H1 (cell line): Measurements from ENCODE around the gene PRICKLE3. TPM values are rescaled to one million over a fixed set of nuclear protein-coding genes. Genes with fewer than 3 reads are reported as not detected.
A peak's percentile ranks its signal among the peaks of the same experiment; 100 is the strongest.

ENCODE experiments used
- CTCF ChIA-PET: fragments of 300-600 bp; sonication (Branson Sonifier 250); formaldehyde crosslinking; loops from one replicate; lab custom pipeline; 2021; ENCODE audit not compliant: partially characterized antibody; lab: Charles Lee
- POLR2A ChIA-PET: fragments of 300-600 bp; sonication (Branson Sonifier 250); formaldehyde crosslinking; loops from one replicate; lab custom pipeline; 2021; ENCODE audit warnings: inconsistent platforms; ENCODE audit not compliant: partially characterized antibody; lab: Charles Lee
- DNase-seq, 2 experiments: peaks; one replicate each; pipeline versions ENCODE4 v3.0.0 to v3.0.0-alpha.2; 2010 to 2022; ENCODE audit warnings: low spot score in 2 of 2, low read depth in 1 of 2, mixed read lengths in 1 of 2
- FAIRE-seq: peaks from 2 replicates; lab custom pipeline; 2011; peaks lifted over from hg19 to GRCh38; lab: Jason Lieb, UNC
- H2AFZ ChIP-seq: 2 replicates; pipeline ENCODE4 v1.8.1; 2012; ENCODE audit warnings: low read length, inconsistent platforms
- H2AK5ac ChIP-seq: 2 replicates; pipeline ENCODE4 v1.6.1; 2013; ENCODE audit warnings: low read depth, low read length
- H2BK120ac ChIP-seq: replicated peaks from 2 replicates; pipeline ENCODE3; 2013; ENCODE audit warnings: low read depth, low read length, inconsistent platforms
- H2BK12ac ChIP-seq: 2 replicates; pipeline ENCODE4 v1.6.1; 2013; ENCODE audit warnings: low read depth, low read length
- H2BK15ac ChIP-seq: 2 replicates; pipeline ENCODE4 v1.6.1; 2013; ENCODE audit warnings: low read length
- H2BK20ac ChIP-seq: 2 replicates; pipeline ENCODE4 v1.6.1; 2013; ENCODE audit warnings: low read length
- H2BK5ac ChIP-seq: 2 replicates; pipeline ENCODE4 v1.6.1; 2013; ENCODE audit warnings: low read depth, low read length
- H3K14ac ChIP-seq: 2 replicates; pipeline ENCODE4 v1.6.1; 2013; ENCODE audit warnings: inconsistent platforms; ENCODE audit not compliant: insufficient read length
- H3K18ac ChIP-seq: 2 replicates; pipeline ENCODE4 v1.6.1; 2013; ENCODE audit warnings: low read length; ENCODE audit errors: extremely low read depth
- H3K23ac ChIP-seq: 2 replicates; pipeline ENCODE4 v1.6.1; 2013; ENCODE audit warnings: inconsistent platforms; ENCODE audit not compliant: insufficient read length
- H3K23me2 ChIP-seq: 2 replicates; pipeline ENCODE4 v1.6.1; 2013; ENCODE audit warnings: low read depth, low read length
- H3K27ac ChIP-seq: 2 replicates; pipeline ENCODE4 v1.6.1; 2011; ENCODE audit warnings: low read depth, low read length, inconsistent platforms
- H3K27me3 ChIP-seq, 4 experiments: replicated peaks in 1 of 4; 1 replicate in 1 of 4; 2 replicates in 3 of 4; pipeline versions ENCODE4 v1.6.1 to v1.8.1; 2011 to 2013; ENCODE audit warnings: low read length in 3 of 4, mild to moderate bottlenecking in 3 of 4, inconsistent platforms in 2 of 4, mixed read lengths in 2 of 4, moderate library complexity in 1 of 4; ENCODE audit not compliant: control insufficient read depth in 3 of 4, insufficient read depth in 3 of 4; ENCODE audit errors: extremely low read depth in 1 of 4
- H3K36me3 ChIP-seq, 4 experiments: 2 replicates each; pipeline versions ENCODE4 v1.6.1 to v1.8.1; 2011 to 2013; ENCODE audit warnings: mild to moderate bottlenecking in 4 of 4, low read length in 3 of 4, moderate library complexity in 2 of 4, control low read depth in 1 of 4, inconsistent platforms in 1 of 4; ENCODE audit not compliant: insufficient read depth in 4 of 4, control insufficient read depth in 2 of 4
- H3K4ac ChIP-seq: replicated peaks from 2 replicates; pipeline ENCODE3; 2013; ENCODE audit warnings: low read length, low read depth, mixed read lengths, inconsistent platforms; ENCODE audit not compliant: insufficient read length
- H3K4me1 ChIP-seq, 4 experiments: replicated peaks in 1 of 4; 1 replicate in 1 of 4; 2 replicates in 3 of 4; pipeline versions ENCODE4 v1.6.1 to v1.8.1; 2011 to 2013; ENCODE audit warnings: low read length in 3 of 4, inconsistent platforms in 2 of 4, mixed read lengths in 1 of 4; ENCODE audit not compliant: insufficient read depth in 4 of 4, control insufficient read depth in 3 of 4
- H3K4me2 ChIP-seq, 2 experiments: 2 replicates each; pipeline versions ENCODE4 v1.6.1 to v1.8.1; 2011 to 2013; ENCODE audit warnings: low read depth in 2 of 2, low read length in 2 of 2, control low read depth in 1 of 2, inconsistent platforms in 1 of 2, mild to moderate bottlenecking in 1 of 2; ENCODE audit not compliant: insufficient read depth in 1 of 2
- H3K4me3 ChIP-seq, 4 experiments: fragments of 200-600, 300-600 bp in 1 of 4; sonication (generic), shearing (Covaris generic), sonication (Bioruptor Twin) in 1 of 4; 2 replicates each; pipeline versions ENCODE4 v1.5.1 to v1.8.1; 2011 to 2016; ENCODE audit warnings: low read length in 4 of 4, low read depth in 3 of 4, control low read depth in 2 of 4, inconsistent platforms in 2 of 4, mild to moderate bottlenecking in 2 of 4, mixed read lengths in 1 of 4, moderate library complexity in 1 of 4; ENCODE audit not compliant: insufficient read depth in 2 of 4; ENCODE audit errors: extremely low read depth in 1 of 4
- H3K56ac ChIP-seq: replicated peaks from 2 replicates; pipeline ENCODE3; 2013; ENCODE audit warnings: low read depth, mild to moderate bottlenecking, mixed read lengths, low read length, inconsistent platforms; ENCODE audit not compliant: insufficient read length
- H3K79me1 ChIP-seq: 2 replicates; pipeline ENCODE4 v1.6.1; 2013; ENCODE audit warnings: low read depth, low read length, control low read depth
- H3K79me2 ChIP-seq, 2 experiments: 2 replicates each; pipeline versions ENCODE4 v1.6.1 to v1.8.1; 2012 to 2013; ENCODE audit warnings: low read length in 2 of 2, mild to moderate bottlenecking in 2 of 2, inconsistent platforms in 1 of 2; ENCODE audit not compliant: insufficient read depth in 2 of 2, control insufficient read depth in 1 of 2
- H3K9ac ChIP-seq, 4 experiments: replicated peaks in 1 of 4; 1 replicate in 1 of 4; 2 replicates in 3 of 4; pipeline versions ENCODE4 v1.6.1 to v1.8.1; 2011 to 2013; ENCODE audit warnings: low read depth in 3 of 4, low read length in 3 of 4, control low read depth in 2 of 4, mild to moderate bottlenecking in 2 of 4, moderate library complexity in 2 of 4, inconsistent platforms in 1 of 4; ENCODE audit errors: extremely low read depth in 1 of 4
- H3K9me3 ChIP-seq, 2 experiments: 2 replicates each; pipeline versions ENCODE4 v1.6.1 to v1.8.1; 2012 to 2013; ENCODE audit warnings: mild to moderate bottlenecking in 2 of 2, moderate library complexity in 2 of 2, control low read depth in 1 of 2, inconsistent platforms in 1 of 2, low read depth in 1 of 2, low read length in 1 of 2, mixed read lengths in 1 of 2; ENCODE audit not compliant: insufficient read depth in 2 of 2
- H4K20me1 ChIP-seq, 2 experiments: replicated peaks in 1 of 2; 2 replicates each; pipeline versions ENCODE3 to v1.8.1; 2011 to 2013; ENCODE audit warnings: inconsistent platforms in 2 of 2, low read length in 2 of 2, mild to moderate bottlenecking in 1 of 2; ENCODE audit not compliant: insufficient read depth in 2 of 2, control insufficient read depth in 1 of 2
- H4K5ac ChIP-seq: 2 replicates; pipeline ENCODE4 v1.6.1; 2013; ENCODE audit warnings: low read length, low read depth, mixed read lengths, inconsistent platforms; ENCODE audit not compliant: insufficient read length
- H4K8ac ChIP-seq: 2 replicates; pipeline ENCODE4 v1.8.0; 2013; ENCODE audit warnings: mild to moderate bottlenecking, moderate library complexity, low read length, inconsistent platforms; ENCODE audit not compliant: insufficient read depth; ENCODE audit errors: extremely low read depth
- H4K91ac ChIP-seq: replicated peaks from 2 replicates; pipeline ENCODE3; 2013; ENCODE audit warnings: low read length, mixed read lengths, inconsistent platforms; ENCODE audit not compliant: insufficient read length
- ASH2L ChIP-seq: fragments of 200-600, 300-600 bp; sonication (generic); IDR thresholded peaks from one replicate; pipeline ENCODE4 v1.7.1; 2017; ENCODE audit warnings: low read length
- CTCF ChIP-seq, 3 experiments: IDR thresholded peaks; 1 replicate in 2 of 3; 2 replicates in 1 of 3; pipeline versions ENCODE4 v1.5.1 to v1.6.1; 2011; ENCODE audit warnings: low read length in 3 of 3, mild to moderate bottlenecking in 3 of 3, inconsistent platforms in 2 of 3, low read depth in 1 of 3, moderate library complexity in 1 of 3; ENCODE audit not compliant: insufficient read depth in 1 of 3; ENCODE audit errors: control extremely low read depth in 1 of 3
- GABPA ChIP-seq: IDR thresholded peaks from 2 replicates; pipeline ENCODE4 v1.6.1; 2011; ENCODE audit warnings: mild to moderate bottlenecking, low read length, moderate library complexity, borderline replicate concordance; ENCODE audit not compliant: insufficient read depth
- GTF2F1 ChIP-seq: IDR thresholded peaks from 2 replicates; pipeline ENCODE4 v1.6.1; 2012; ENCODE audit warnings: low read depth, low read length, improper control_type of control experiment, borderline replicate concordance
- NANOG ChIP-seq: IDR thresholded peaks from 2 replicates; pipeline ENCODE4 v1.6.1; 2011; ENCODE audit warnings: low read length, low read depth, mild to moderate bottlenecking, inconsistent platforms; ENCODE audit not compliant: insufficient read depth, poor library complexity, severe bottlenecking
- POU5F1 ChIP-seq: IDR thresholded peaks from 2 replicates; pipeline ENCODE4 v1.6.1; 2011; ENCODE audit warnings: low read depth, mild to moderate bottlenecking, low read length, moderate library complexity
- RAD21 ChIP-seq, 2 experiments: IDR thresholded peaks in 1 of 2; conservative IDR thresholded peaks in 1 of 2; 2 replicates each; pipeline ENCODE4 v1.6.1; 2011; ENCODE audit warnings: low read depth in 2 of 2, low read length in 2 of 2, improper control_type of control experiment in 1 of 2, inconsistent platforms in 1 of 2, mild to moderate bottlenecking in 1 of 2, moderate library complexity in 1 of 2
- TCF12 ChIP-seq: IDR thresholded peaks from 2 replicates; pipeline ENCODE4 v1.6.1; 2011; ENCODE audit warnings: low read depth, mild to moderate bottlenecking, low read length
- whole genome bisulfite sequencing, 2 experiments: shearing (Covaris generic) in 1 of 2; methylation state at CpG; one replicate each; pipeline versions ENCODE4 v1.1.6 to v1.1.7; 2013 to 2015; ENCODE audit warnings: low lambda C conversion rate in 2 of 2, mixed read lengths in 2 of 2, inconsistent platforms in 1 of 2, low coverage in 1 of 2, missing lambda C conversion rate in 1 of 2; ENCODE audit not compliant: insufficient replicate concordance in 2 of 2, insufficient coverage in 1 of 2, insufficient read length in 1 of 2; ENCODE audit errors: extremely low coverage in 1 of 2, missing lambda C conversion rate in 1 of 2; 5-methylcytosine and 5-hydroxymethylcytosine counted together
- polyA plus RNA-seq, 7 experiments: library from polyadenylated mRNA; depleted of rRNA in 3 of 7; stranded (reverse) in 5 of 7; unstranded in 2 of 7; fragments of >200 nt in 5 of 7; fragments of 200-250 nt in 2 of 7; gene quantifications; 1 replicate in 5 of 7; 2 replicates in 1 of 7; 4 replicates in 1 of 7; pipeline versions ENCODE4 v1.2.1 to v1.2.3, GENCODE V29; 2011 to 2013; ENCODE audit warnings: missing spikeins in 2 of 7, mixed read lengths in 2 of 7
- total RNA-seq: library from RNA; stranded (reverse); fragmentation: NEBNext Ultra II Directional; extraction: Animal tissue kit (Norgen Biotek cat#: 25700); gene quantifications from 2 replicates; pipeline ENCODE4 v1.2.1, GENCODE V29; 2021

The PRICKLE3 gene
- total and polyA plus RNA-seq, 2 of the 8 experiments (the other 6 are each of a cell fraction or from before 2014, with no cell fraction given), result 9.1 to 10.6 TPM

- H3K27ac ChIP-seq, result no peak overlapping the region
- 65% methylated on average over 7 of the region's 10 CpGs; no CpG with 5 or more reads in 1 of the 2 experiments for WGBS, 2 experiments
- H3K14ac ChIP-seq, result no peak overlapping the region
- H3K4me2 ChIP-seq, result no peak overlapping the region
- DNase-seq, result no peak
- H2BK20ac ChIP-seq, result no peak overlapping the region
- H2BK120ac ChIP-seq, result no peak overlapping the region
- no peaks in the 10 kb centered on the region for H3K79me2 ChIP-seq
- no peak overlapping the region for H2AFZ ChIP-seq
- H3K36me3 ChIP-seq, result no peaks in the 10 kb centered on the region
- no peak overlapping the region for H3K18ac ChIP-seq
- no peak overlapping the region for H3K4ac ChIP-seq
- no peak overlapping the region for H2BK15ac ChIP-seq
- H3K4me1 ChIP-seq, result peaks cover 0 to 4% (median 0%) of the 10 kb centered on the region in 4 experiments; a peak in 3 of 7 replicates
- H4K91ac ChIP-seq, result no peak overlapping the region
- no peak overlapping the region for H4K5ac ChIP-seq
- no peaks in the 10 kb centered on the region for H3K9me3 ChIP-seq
- FAIRE-seq, result peak; percentile 81
- no peaks in the 10 kb centered on the region for H4K20me1 ChIP-seq
- H4K8ac ChIP-seq, result no peak overlapping the region
- H2AK5ac ChIP-seq, result no peak overlapping the region
- H3K23ac ChIP-seq, result no peak overlapping the region
- H3K23me2 ChIP-seq, result no peaks in the 10 kb centered on the region
- no peaks in the 10 kb centered on the region for H3K79me1 ChIP-seq
- H3K9ac ChIP-seq, result no peak overlapping the region
- no peak overlapping the region for H3K4me3 ChIP-seq
- no peak overlapping the region for H2BK12ac ChIP-seq
- POLR2A ChIA-PET, result interaction anchor here (1.1 to 1.4 kb wide), 5 partner anchors 12 to 76 kb away, joined by 3 to 4 read pairs (median 3); no protein-coding TSS in a partner anchor
- H3K27me3 ChIP-seq, result no peaks in the 10 kb centered on the region
- CTCF ChIA-PET, result interaction anchor here (0.8 to 2.5 kb wide), 15 partner anchors 16 to 94 kb away, joined by 3 to 22 read pairs (median 6); partner anchors contain the start of gene CCDC22
- H3K56ac ChIP-seq, result no peak overlapping the region
- no peak overlapping the region for H2BK5ac ChIP-seq
- TF ChIP-seq GABPA, result no peak
- TF ChIP-seq NANOG, result no peak
- TF ChIP-seq ASH2L, result no peak
- no peak for TF ChIP-seq GTF2F1
- no peak for TF ChIP-seq POU5F1
- peak in 2 of 3 experiments; percentile 56 to 63; a peak in 3 of 4 replicates for TF ChIP-seq CTCF (IDR thresholded peaks at IDR 0.05; ENCODE audit: control extremely low read depth in 1 of 3, insufficient read depth in 1 of 3, low read depth in 1 of 3, low read length in 3 of 3)
- peak; percentile 35 to 57; a peak in 3 of 4 replicates for TF ChIP-seq RAD21 (IDR thresholded peaks at IDR 0.05 in 1 of 2, conservative IDR thresholded peaks at IDR 0.05 in 1 of 2; ENCODE audit: low read depth in 2 of 2, low read length in 2 of 2)
- TF ChIP-seq TCF12, result no peak
Observed at GRCh38 chrX:49192722-49193328, 6.7 kb upstream of the PRICKLE3 start.
